GM12878 (cell line): ENCODE data around the gene RALGPS1. TPM values are rescaled to one million over a fixed set of nuclear protein-coding genes. Genes with fewer than 3 reads are reported as not detected.

Source experiments
- ATAC-seq: fragments of 200-7000 bp; cut with Tn5 transposase; 3 replicates; pipeline ENCODE4 v1.9.1; 2020; ENCODE audit warnings: mild to moderate bottlenecking, moderate library complexity
- BruUV-seq: library from RNA; stranded (reverse); fragments of 400-500 nt; replicated peaks from 2 replicates; lab custom pipeline; 2021; lab: Mats Ljungman, UMichigan
- CTCF ChIA-PET: fragments of 300-600 bp; sonication (Branson Sonifier 250); formaldehyde crosslinking; extraction: SDS; loops from one replicate; lab custom pipeline; 2021; ENCODE audit warnings: inconsistent platforms; lab: Yijun Ruan, JAX
- POLR2A ChIA-PET: fragments of 350-600 bp; formaldehyde crosslinking; extraction: SDS; loops from one replicate; lab custom pipeline; 2021; ENCODE audit warnings: inconsistent platforms; lab: Charles Lee
- RAD21 ChIA-PET: fragments of 300-600 bp; sonication (Branson Sonifier 250); formaldehyde crosslinking; loops from one replicate; lab custom pipeline; 2023; ENCODE audit warnings: antibody characterized with exemption; ENCODE audit not compliant: unreplicated experiment; lab: Charles Lee
- SMC1A ChIA-PET: fragments of 300-600 bp; sonication (Branson Sonifier 250); formaldehyde crosslinking; loops from one replicate; lab custom pipeline; 2023; ENCODE audit not compliant: unreplicated experiment, uncharacterized antibody; lab: Charles Lee
- DNase-seq: peaks from one replicate; pipeline ENCODE4 v3.0.0-alpha.2; 2011; ENCODE audit warnings: low read depth, low spot score
- FAIRE-seq: peaks from 3 replicates; lab custom pipeline; 2011; peaks lifted over from hg19 to GRCh38; lab: Jason Lieb, UNC
- H2AFZ ChIP-seq: 2 replicates; pipeline ENCODE4 v1.6.0; 2011; ENCODE audit warnings: low read depth, low read length, control low read depth; ENCODE audit not compliant: control insufficient read depth
- H3K27ac ChIP-seq: 2 replicates; pipeline ENCODE4 v1.5.1; 2011; ENCODE audit warnings: control low read depth; ENCODE audit not compliant: control insufficient read depth, insufficient read depth
- H3K27me3 ChIP-seq, 2 experiments: replicated peaks in 1 of 2; 2 replicates each; pipeline versions ENCODE4 v1.6.0 to v1.6.1; 2011; ENCODE audit warnings: low read length in 1 of 2; ENCODE audit not compliant: control insufficient read depth in 2 of 2, insufficient read depth in 2 of 2
- H3K36me3 ChIP-seq, 2 experiments: 2 replicates each; pipeline ENCODE4 v1.5.1; 2011; ENCODE audit warnings: low read length in 1 of 2; ENCODE audit not compliant: control insufficient read depth in 2 of 2, insufficient read depth in 2 of 2
- H3K4me1 ChIP-seq: 2 replicates; pipeline ENCODE4 v1.6.1; 2011; ENCODE audit warnings: mild to moderate bottlenecking, low read length, moderate library complexity, mixed read lengths; ENCODE audit not compliant: control insufficient read depth, insufficient read depth
- H3K4me2 ChIP-seq: 2 replicates; pipeline ENCODE4 v1.6.0; 2011; ENCODE audit warnings: control low read depth; ENCODE audit not compliant: control insufficient read depth, insufficient read depth
- H3K4me3 ChIP-seq: fragments of 200-600 bp; sonication (generic); 2 replicates; pipeline ENCODE4 v1.5.1; 2016
- H3K79me2 ChIP-seq: 2 replicates; pipeline ENCODE4 v1.6.0; 2011; ENCODE audit warnings: low read length; ENCODE audit not compliant: control insufficient read depth, insufficient read depth
- H3K9ac ChIP-seq: 2 replicates; pipeline ENCODE4 v1.8.0; 2011; ENCODE audit warnings: low read length, control low read depth, mixed read lengths; ENCODE audit not compliant: control insufficient read depth, insufficient read depth
- H3K9me3 ChIP-seq: replicated peaks from 3 replicates; pipeline ENCODE4 v1.5.1; 2011; ENCODE audit warnings: mild to moderate bottlenecking, low read length; ENCODE audit not compliant: control insufficient read depth, insufficient read depth
- H4K20me1 ChIP-seq: 2 replicates; pipeline ENCODE4 v1.6.0; 2011; ENCODE audit not compliant: control insufficient read depth, insufficient read depth
- RUNX3 ChIP-seq: IDR thresholded peaks from 2 replicates; pipeline ENCODE4 v1.6.1; 2012; ENCODE audit warnings: low read length, inconsistent platforms
- STAT1 ChIP-seq: fragments of 450-650 bp; conservative IDR thresholded peaks from 2 replicates; pipeline ENCODE4 v1.6.1; 2014; ENCODE audit warnings: antibody characterized with exemption, mild to moderate bottlenecking
- WGBS: methylation state at CpG from one replicate; pipeline ENCODE4 v1.1.6; 2016; ENCODE audit warnings: low lambda C conversion rate; ENCODE audit not compliant: insufficient replicate concordance, insufficient coverage; ENCODE audit errors: missing lambda C conversion rate; 5-methylcytosine and 5-hydroxymethylcytosine counted together
- in situ Hi-C: fragments of 300-500 bp; cut with MboI; formaldehyde crosslinking; loops from 9 replicates; pipeline ENCODE4 v1.14.3; 2018; ENCODE audit warnings: mixed read lengths
- intact Hi-C: fragments of 100-400 bp; cut with micrococcal nuclease; formaldehyde crosslinking; loops from one replicate; pipeline ENCODE4 v1.14.2; 2022; ENCODE audit not compliant: unreplicated experiment
- polyA plus RNA-seq, 11 experiments: library from polyadenylated mRNA; depleted of rRNA in 4 of 11; unstranded in 6 of 11; stranded (reverse) in 5 of 11; fragments of >200 nt; fragmentation: Nextera tagmentation in 4 of 11; fragmentation: Illumina TruSeq in 1 of 11; extraction: Ambion mirVana in 4 of 11; extraction: Trizol in 1 of 11; gene quantifications; 1 replicate in 1 of 11; 2 replicates in 10 of 11; pipeline versions ENCODE4 v1.2.1 to v1.2.3, GENCODE V29; 2011 to 2016; ENCODE audit warnings: inconsistent platforms in 2 of 11, missing spikeins in 2 of 11, low read depth in 1 of 11
- total RNA-seq, 4 experiments: library from RNA; depleted of rRNA in 3 of 4; stranded (reverse); fragments of >200 nt in 3 of 4; fragmentation: Illumina TruSeq in 1 of 4; extraction: Trizol in 1 of 4; gene quantifications; 2 replicates each; pipeline versions ENCODE4 v1.2.1 to v1.2.3, GENCODE V29; 2013 to 2021
- TF ChIP-seq, protein P1 (sequence below): IDR thresholded peaks from 2 replicates; pipeline ENCODE4 v1.6.1; 2011; ENCODE audit warnings: low read depth, mild to moderate bottlenecking, low read length, moderate library complexity, borderline replicate concordance; ENCODE audit errors: extremely low read depth

Gene RALGPS1
- total and polyA plus RNA-seq, 10 of the 15 experiments (the other 5 are each of a cell fraction or from before 2014, with no cell fraction given): 0.13 to 5.6 (median 2.7) TPM

DNA sequence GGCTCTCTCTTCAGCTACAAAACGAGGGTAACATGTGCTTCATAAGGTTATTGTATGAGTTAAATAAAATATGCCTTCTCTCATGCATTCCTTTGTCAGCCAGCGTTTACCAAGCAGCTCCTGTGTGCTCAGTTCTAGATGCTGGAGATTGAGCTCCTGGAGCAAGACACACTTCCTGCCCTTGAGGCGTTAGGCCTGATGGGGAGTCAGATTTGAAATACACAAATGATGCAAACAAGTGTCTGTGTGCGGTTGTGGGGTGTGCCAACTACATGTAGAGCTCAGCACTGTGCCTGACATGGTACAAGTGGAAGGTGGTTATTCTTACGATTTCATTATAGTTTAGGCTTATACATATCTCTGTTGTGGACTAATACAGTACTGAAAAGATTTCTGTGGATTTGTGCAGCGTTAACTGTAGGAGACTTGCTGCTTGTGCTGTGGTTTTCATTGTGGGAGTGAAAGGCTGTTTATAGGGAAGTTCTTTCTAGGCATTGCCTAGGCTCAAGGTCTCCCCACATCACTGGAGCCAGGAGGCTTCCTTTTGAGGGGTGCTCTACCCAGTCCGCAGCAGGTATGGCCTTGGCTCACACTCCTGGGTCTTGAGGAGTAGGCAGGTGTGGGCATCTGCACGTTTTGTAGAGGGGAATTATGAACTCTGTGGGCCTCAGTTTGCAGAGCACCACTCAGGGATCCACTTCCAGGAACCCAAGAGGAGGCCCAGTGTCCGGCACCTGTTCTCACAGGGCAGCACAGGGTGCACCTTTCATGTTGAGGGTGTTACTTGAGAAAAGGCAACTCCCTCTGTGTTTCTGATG, 247.7 kb downstream of the RALGPS1 start:
- no peaks in the 10 kb centered on the region for H3K27me3 ChIP-seq
- H4K20me1 ChIP-seq: no peaks in the 10 kb centered on the region
- H3K4me1 ChIP-seq: peaks cover 31% of the 10 kb centered on the region
- no peaks in the 10 kb centered on the region for H3K79me2 ChIP-seq
- no peak for ATAC-seq
- no peak overlapping the region for H3K4me3 ChIP-seq
- 28% methylated on average over 9 of the region's 9 CpGs for whole genome bisulfite sequencing
- ChIA-PET POLR2A (interaction anchor here (0.6 to 12.4 kb wide), 3 partner anchors 20 to 179 kb away, joined by 5 to 270 read pairs (median 5); no protein-coding TSS in a partner anchor), RAD21 (interaction anchor here (0.7 to 16.8 kb wide), 15 partner anchors 8 to 215 kb away, joined by 3 to 515 read pairs (median 6); no protein-coding TSS in a partner anchor), SMC1A (interaction anchor here (0.6 to 28.4 kb wide), 23 partner anchors 9 to 221 kb away, joined by 3 to 812 read pairs (median 4); no protein-coding TSS in a partner anchor), CTCF (interaction anchor here (1.0 to 2.6 kb wide), 12 partner anchors 8 to 221 kb away, joined by 3 to 11 read pairs (median 4); no protein-coding TSS in a partner anchor)
- no peaks in the 10 kb centered on the region for H3K36me3 ChIP-seq
- no peak overlapping the region for H3K4me2 ChIP-seq
- no peak for DNase-seq
- H2AFZ ChIP-seq: no peak overlapping the region
- H3K9me3 ChIP-seq: no peaks in the 10 kb centered on the region
- H3K27ac ChIP-seq: no peak overlapping the region
- no peak for FAIRE-seq
- BruUV-seq: no TSS peak
- intact Hi-C loops: loop anchor here (5.0 kb wide), 1 partner anchor 35 kb away; no protein-coding TSS in a partner anchor
- no peak overlapping the region for H3K9ac ChIP-seq
- TF ChIP-seq, protein P1, sequence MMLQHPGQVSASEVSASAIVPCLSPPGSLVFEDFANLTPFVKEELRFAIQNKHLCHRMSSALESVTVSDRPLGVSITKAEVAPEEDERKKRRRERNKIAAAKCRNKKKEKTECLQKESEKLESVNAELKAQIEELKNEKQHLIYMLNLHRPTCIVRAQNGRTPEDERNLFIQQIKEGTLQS: no peak
- no peak for TF ChIP-seq STAT1
- 0 out of 2 replicates have a peak, but pooled peaks have one; percentile 4 for TF ChIP-seq RUNX3
- in situ Hi-C loops: no loop called here
